Immature natural killer cell (primary cell): ENCODE results near the gene SDK1. TPM values are rescaled to one million over a fixed set of nuclear protein-coding genes. Genes with fewer than 3 reads are reported as not detected.

Experiments used
- DNase-seq, 3 donors: peaks; one replicate each; pipeline ENCODE4 v3.0.0; 2022; ENCODE audit warnings: mixed read lengths in 1 of 3
- H3K27ac Mint-ChIP-seq, 6 donors: one replicate each; pipeline ENCODE4 v1.8.0; 2020; ENCODE audit warnings: mixed read lengths in 6 of 6, mild to moderate bottlenecking in 5 of 6, inconsistent platforms in 4 of 6, moderate library complexity in 3 of 6
- H3K27me3 Mint-ChIP-seq, 3 donors: one replicate each; pipeline ENCODE4 v1.8.0; 2020 to 2021; ENCODE audit warnings: low read depth in 3 of 3, mild to moderate bottlenecking in 3 of 3, mixed read lengths in 3 of 3, moderate library complexity in 3 of 3, inconsistent platforms in 1 of 3
- H3K36me3 Mint-ChIP-seq, 3 donors: one replicate each; pipeline ENCODE4 v1.8.0; 2020; ENCODE audit warnings: mixed read lengths in 3 of 3, inconsistent platforms in 2 of 3, mild to moderate bottlenecking in 2 of 3
- H3K4me1 Mint-ChIP-seq, 2 donors: one replicate each; pipeline ENCODE4 v1.8.0; 2020; ENCODE audit warnings: inconsistent platforms in 2 of 2, mild to moderate bottlenecking in 2 of 2, mixed read lengths in 2 of 2, moderate library complexity in 1 of 2
- H3K4me3 Mint-ChIP-seq, 5 donors: one replicate each; pipeline ENCODE4 v1.8.0; 2020; ENCODE audit warnings: mild to moderate bottlenecking in 5 of 5, mixed read lengths in 5 of 5, inconsistent platforms in 3 of 5, moderate library complexity in 3 of 5
- H3K9me3 Mint-ChIP-seq, 6 donors: one replicate each; pipeline ENCODE4 v1.8.0; 2020; ENCODE audit warnings: mild to moderate bottlenecking in 6 of 6, mixed read lengths in 6 of 6, inconsistent platforms in 4 of 6, moderate library complexity in 3 of 6
- polyA plus RNA-seq, 3 donors: library from polyadenylated mRNA; unstranded; fragments of 300-500 nt; fragmentation: Illumina TruSeq; gene quantifications; one replicate each; pipeline ENCODE4 v1.2.3, GENCODE V29; 2021

SDK1 gene
- polyA plus RNA-seq, 3 donors from 2014 or later = not detected

- no peak overlapping the region for H3K4me3 Mint-ChIP-seq
- no peak overlapping the region for H3K27ac Mint-ChIP-seq
These were observed 125.0 kb downstream of the SDK1 start for GRCh38 chr7:3426064-3426463.

GRCh38 chr7:3427957-3428356 is 126.9 kb downstream of the SDK1 start:
- no peaks in the 10 kb centered on the region for H3K9me3 Mint-ChIP-seq
- H3K27ac Mint-ChIP-seq = no peak overlapping the region
- no peak overlapping the region for H3K4me3 Mint-ChIP-seq
- DNase-seq = no peak
- H3K27me3 Mint-ChIP-seq = peaks cover 2 to 7% (median 4%) of the 10 kb centered on the region in 3 donors
- no peaks in the 10 kb centered on the region for H3K36me3 Mint-ChIP-seq
- no peaks in the 10 kb centered on the region for H3K4me1 Mint-ChIP-seq

More at GRCh38 chr7:3426064-3426463, 125.0 kb downstream of the SDK1 start:
- DNase-seq = no peak
- Mint-ChIP-seq H3K36me3 (peaks cover 0 to 2% (median 0%) of the 10 kb centered on the region in 3 donors), H3K4me1 (no peaks in the 10 kb centered on the region), H3K9me3 (peaks cover 0 to 6% (median 0%) of the 10 kb centered on the region in 6 donors), H3K27me3 (peaks cover 2 to 4% (median 4%) of the 10 kb centered on the region in 3 donors)

GRCh38 chr7:3429981-3430380 is 128.9 kb downstream of the SDK1 start:
- peaks cover 2 to 9% (median 4%) of the 10 kb centered on the region in 3 donors for H3K27me3 Mint-ChIP-seq
- no peak overlapping the region for H3K27ac Mint-ChIP-seq
- H3K4me3 Mint-ChIP-seq = no peak overlapping the region

GRCh38 chr7:3430588-3430987 is 129.5 kb downstream of the SDK1 start:
- Mint-ChIP-seq H3K36me3 (no peaks in the 10 kb centered on the region), H3K4me1 (no peaks in the 10 kb centered on the region), H3K27ac (no peak overlapping the region), H3K9me3 (no peaks in the 10 kb centered on the region), H3K27me3 (peaks cover 2 to 9% (median 4%) of the 10 kb centered on the region in 3 donors), H3K4me3 (no peak overlapping the region)
- DNase-seq = no peak

More at GRCh38 chr7:3429981-3430380, 128.9 kb downstream of the SDK1 start:
- H3K9me3 Mint-ChIP-seq = no peaks in the 10 kb centered on the region
- no peak for DNase-seq
- H3K4me1 Mint-ChIP-seq = no peaks in the 10 kb centered on the region
- no peaks in the 10 kb centered on the region for H3K36me3 Mint-ChIP-seq

- no peak overlapping the region for H3K27ac Mint-ChIP-seq
- H3K36me3 Mint-ChIP-seq = no peaks in the 10 kb centered on the region
- H3K4me3 Mint-ChIP-seq = no peak overlapping the region
- no peak for DNase-seq
- H3K4me1 Mint-ChIP-seq = no peaks in the 10 kb centered on the region
- peaks cover 0 to 9% (median 0%) of the 10 kb centered on the region in 3 donors for H3K27me3 Mint-ChIP-seq
- H3K9me3 Mint-ChIP-seq = no peaks in the 10 kb centered on the region
These were observed 130.3 kb downstream of the SDK1 start for GRCh38 chr7:3431306-3431705.

- no peak overlapping the region for H3K27ac Mint-ChIP-seq
- H3K27me3 Mint-ChIP-seq = peaks cover 0 to 9% (median 2%) of the 10 kb centered on the region in 3 donors
- DNase-seq = no peak
- H3K9me3 Mint-ChIP-seq = no peaks in the 10 kb centered on the region
- no peaks in the 10 kb centered on the region for H3K36me3 Mint-ChIP-seq
- H3K4me3 Mint-ChIP-seq = no peak overlapping the region
- H3K4me1 Mint-ChIP-seq = no peaks in the 10 kb centered on the region
These were observed 131.9 kb downstream of the SDK1 start for GRCh38 chr7:3432911-3433310.

- H3K4me3 Mint-ChIP-seq = no peak overlapping the region
These were observed 133.6 kb downstream of the SDK1 start for GRCh38 chr7:3434611-3435010.

GRCh38 chr7:3436112-3436511 is 135.1 kb downstream of the SDK1 start:
- no peak for DNase-seq
- no peaks in the 10 kb centered on the region for H3K36me3 Mint-ChIP-seq
- no peak overlapping the region for H3K27ac Mint-ChIP-seq
- no peaks in the 10 kb centered on the region for H3K4me1 Mint-ChIP-seq
- H3K9me3 Mint-ChIP-seq = no peaks in the 10 kb centered on the region
- H3K4me3 Mint-ChIP-seq = no peak overlapping the region
- H3K27me3 Mint-ChIP-seq = peaks cover 1 to 10% (median 6%) of the 10 kb centered on the region in 3 donors

More at GRCh38 chr7:3434611-3435010, 133.6 kb downstream of the SDK1 start:
- Mint-ChIP-seq H3K27ac (no peak overlapping the region), H3K4me1 (no peaks in the 10 kb centered on the region), H3K36me3 (no peaks in the 10 kb centered on the region), H3K9me3 (no peaks in the 10 kb centered on the region), H3K27me3 (peaks cover 1 to 11% (median 6%) of the 10 kb centered on the region in 3 donors)
- DNase-seq = no peak

- no peak for DNase-seq
- Mint-ChIP-seq H3K36me3 (no peaks in the 10 kb centered on the region), H3K4me3 (no peak overlapping the region), H3K4me1 (no peaks in the 10 kb centered on the region), H3K27ac (no peak overlapping the region), H3K9me3 (no peaks in the 10 kb centered on the region), H3K27me3 (peaks cover 1 to 7% (median 6%) of the 10 kb centered on the region in 3 donors)
These were observed 135.7 kb downstream of the SDK1 start for GRCh38 chr7:3436746-3437145.

GRCh38 chr7:3437467-3437866 is 136.4 kb downstream of the SDK1 start:
- no peak for DNase-seq
- peaks cover 3 to 7% (median 6%) of the 10 kb centered on the region in 3 donors for H3K27me3 Mint-ChIP-seq
- no peaks in the 10 kb centered on the region for H3K36me3 Mint-ChIP-seq
- no peak overlapping the region for H3K27ac Mint-ChIP-seq
- no peaks in the 10 kb centered on the region for H3K9me3 Mint-ChIP-seq
- no peak overlapping the region for H3K4me3 Mint-ChIP-seq
- H3K4me1 Mint-ChIP-seq = no peaks in the 10 kb centered on the region

GRCh38 chr7:3438352-3438751 is 137.3 kb downstream of the SDK1 start:
- H3K4me1 Mint-ChIP-seq = no peaks in the 10 kb centered on the region
- no peak overlapping the region for H3K27ac Mint-ChIP-seq
- H3K9me3 Mint-ChIP-seq = no peaks in the 10 kb centered on the region
- H3K36me3 Mint-ChIP-seq = no peaks in the 10 kb centered on the region
- DNase-seq = no peak
- H3K27me3 Mint-ChIP-seq = peaks cover 6 to 7% (median 6%) of the 10 kb centered on the region in 3 donors
- H3K4me3 Mint-ChIP-seq = no peak overlapping the region

GRCh38 chr7:3439333-3440030 is 138.4 kb downstream of the SDK1 start:
- DNase-seq = no peak
- Mint-ChIP-seq H3K27ac (no peak overlapping the region), H3K9me3 (no peaks in the 10 kb centered on the region), H3K4me1 (no peaks in the 10 kb centered on the region), H3K27me3 (peaks cover 5 to 6% (median 6%) of the 10 kb centered on the region in 3 donors), H3K4me3 (no peak overlapping the region), H3K36me3 (no peaks in the 10 kb centered on the region)

GRCh38 chr7:3440509-3440908 is 139.5 kb downstream of the SDK1 start:
- no peak for DNase-seq
- Mint-ChIP-seq H3K4me1 (no peaks in the 10 kb centered on the region), H3K4me3 (no peak overlapping the region), H3K36me3 (peaks cover 0 to under 1% (median 0%) of the 10 kb centered on the region in 3 donors), H3K9me3 (peaks cover 0 to 2% (median under 1%) of the 10 kb centered on the region in 6 donors), H3K27me3 (peaks cover 5 to 6% (median 6%) of the 10 kb centered on the region in 3 donors), H3K27ac (no peak overlapping the region)

GRCh38 chr7:3443716-3444115 is 142.7 kb downstream of the SDK1 start:
- peaks cover 0 to 7% (median 0%) of the 10 kb centered on the region in 3 donors for H3K36me3 Mint-ChIP-seq
- H3K27ac Mint-ChIP-seq = no peak overlapping the region
- H3K4me1 Mint-ChIP-seq = no peaks in the 10 kb centered on the region
- peaks cover 3 to 5% (median 3%) of the 10 kb centered on the region in 3 donors for H3K27me3 Mint-ChIP-seq
- H3K4me3 Mint-ChIP-seq = no peak overlapping the region
- peaks cover 0 to 15% (median 8%) of the 10 kb centered on the region in 6 donors for H3K9me3 Mint-ChIP-seq
- DNase-seq = no peak
